Karpas-422 (cell line): Measurements from ENCODE around the gene C2orf81. TPM values are rescaled to one million over a fixed set of nuclear protein-coding genes. Genes with fewer than 3 reads are reported as not detected.

Experiments used
- DNase-seq: peaks from one replicate; pipeline ENCODE4 v3.0.0-alpha.2; 2015
- H2AFZ ChIP-seq: fragments of 200-600 bp; sonication (generic); 2 replicates; pipeline ENCODE4 v1.6.1; 2014; ENCODE audit warnings: antibody characterized with exemption, low read length, mixed read lengths
- H3K27ac ChIP-seq: fragments of 200-600 bp; sonication (generic); 2 replicates; pipeline ENCODE4 v1.5.1; 2014; ENCODE audit warnings: mild to moderate bottlenecking, low read length, moderate library complexity
- H3K27me3 ChIP-seq: fragments of 200-600 bp; sonication (generic); 2 replicates; pipeline ENCODE4 v1.6.1; 2014; ENCODE audit warnings: low read length, mixed read lengths
- H3K36me3 ChIP-seq: fragments of 200-600 bp; sonication (generic); 2 replicates; pipeline ENCODE4 v1.6.1; 2014; ENCODE audit warnings: low read length, mixed read lengths; ENCODE audit not compliant: insufficient read depth
- H3K4me1 ChIP-seq: fragments of 200-600 bp; sonication (generic); 2 replicates; pipeline ENCODE4 v1.6.1; 2014; ENCODE audit warnings: mild to moderate bottlenecking, low read length, mixed read lengths
- H3K4me2 ChIP-seq: fragments of 200-600 bp; sonication (generic); 2 replicates; pipeline ENCODE4 v1.6.1; 2014; ENCODE audit warnings: low read length, low read depth, mild to moderate bottlenecking; ENCODE audit not compliant: poor library complexity, severe bottlenecking
- H3K4me3 ChIP-seq: fragments of 200-600 bp; sonication (generic); 2 replicates; pipeline ENCODE4 v1.5.1; 2014; ENCODE audit warnings: mild to moderate bottlenecking, antibody characterized with exemption, low read length, mixed read lengths
- H3K79me2 ChIP-seq: fragments of 200-600 bp; sonication (generic); 2 replicates; pipeline ENCODE4 v1.6.1; 2014; ENCODE audit warnings: mild to moderate bottlenecking, low read length, mixed read lengths
- H3K9ac ChIP-seq: fragments of 200-600 bp; sonication (generic); 2 replicates; pipeline ENCODE4 v1.6.0; 2014; ENCODE audit warnings: low read length
- H3K9me2 ChIP-seq: fragments of 200-600 bp; sonication (generic), shearing (Covaris generic); replicated peaks from 2 replicates; pipeline ENCODE4 v1.6.0; 2014; ENCODE audit warnings: mild to moderate bottlenecking, low read length, moderate library complexity; ENCODE audit not compliant: insufficient read depth
- H3K9me3 ChIP-seq: fragments of 300-700, 200-600 bp; sonication (generic); 2 replicates; pipeline ENCODE4 v1.6.1; 2014; ENCODE audit warnings: low read length, mixed read lengths
- H4K20me1 ChIP-seq: fragments of 200-600 bp; sonication (generic); 2 replicates; pipeline ENCODE4 v1.6.1; 2014; ENCODE audit warnings: mild to moderate bottlenecking, antibody characterized with exemption, low read length, low read depth; ENCODE audit not compliant: insufficient read depth
- total RNA-seq: library from RNA; depleted of rRNA; stranded (reverse); fragments of >200 nt; shearing (Covaris generic); gene quantifications from 2 replicates; pipeline ENCODE4 v1.2.3, GENCODE V29; 2014; ENCODE audit warnings: low replicate concordance; rRNA removed

C2orf81 gene
- total RNA-seq, 1 experiment from 2014 or later = 3.8 TPM

DNA sequence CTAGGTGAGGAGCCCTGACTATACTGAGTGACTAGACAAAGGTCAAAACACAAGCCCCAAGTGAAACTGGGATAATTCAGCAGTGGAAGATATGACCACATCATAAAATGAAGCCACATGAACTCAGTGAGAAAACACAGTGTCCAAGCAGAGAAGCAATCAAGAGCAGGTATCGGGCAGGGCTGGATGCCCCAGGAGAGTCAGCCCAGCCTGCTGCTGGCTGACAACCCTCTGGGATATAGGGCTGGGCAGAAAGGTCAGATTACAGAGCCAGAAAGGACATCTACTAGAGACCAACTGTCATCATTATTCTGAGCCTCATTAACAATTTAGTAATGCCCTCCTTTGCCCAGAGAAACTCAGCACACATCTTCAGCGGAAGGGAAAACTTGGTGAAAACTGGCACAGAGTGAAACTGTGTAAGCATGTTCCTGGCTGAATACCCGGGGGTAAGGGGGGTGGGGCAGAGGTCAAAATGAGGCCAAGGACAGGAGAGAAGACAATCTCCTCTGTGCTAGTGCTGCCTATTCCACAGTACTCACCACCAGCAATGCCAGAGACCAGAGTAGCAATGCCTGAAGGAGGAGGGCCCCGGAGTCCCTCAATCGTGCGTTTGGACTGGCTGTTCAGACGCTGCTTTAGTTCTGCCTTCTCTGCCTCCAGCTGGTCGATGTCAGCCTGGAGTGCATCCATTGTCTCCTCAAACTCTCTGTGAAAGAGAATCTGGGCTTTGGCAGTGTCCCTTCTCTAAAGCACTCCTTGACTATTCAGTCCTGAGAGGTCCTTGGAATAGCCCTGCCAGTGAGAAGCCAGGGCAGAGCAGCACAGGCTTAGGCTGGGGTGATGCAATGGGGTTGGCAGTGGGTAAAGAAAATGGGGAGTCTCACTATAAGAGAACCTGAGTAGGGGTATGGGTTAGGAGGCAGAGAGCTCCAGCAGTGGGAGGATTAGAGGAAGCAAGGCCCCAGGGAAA lies 56.6 kb downstream of the C2orf81 start:
- Histone ChIP-seq H3K4me2 (no peak overlapping the region), H3K4me3 (no peak overlapping the region), H4K20me1 (no peaks in the 10 kb centered on the region), H2AFZ (no peak overlapping the region), H3K4me1 (no peaks in the 10 kb centered on the region), H3K36me3 (peaks cover 43% of the 10 kb centered on the region; the same call in 1 of the 2 replicates), H3K9me2 (no peaks in the 10 kb centered on the region), H3K9ac (no peak overlapping the region), H3K27me3 (no peaks in the 10 kb centered on the region), H3K27ac (no peak overlapping the region), H3K9me3 (no peaks in the 10 kb centered on the region), H3K79me2 (no peaks in the 10 kb centered on the region)
- DNase-seq = no peak

Other genes with a start within 250 kb of the C2orf81 start
- 221 and 542 TPM in 2 replicates for gene MOB1A, start 242.7 kb downstream of the C2orf81 start, total RNA-seq
- gene MTHFD2, start 223.0 kb downstream of the C2orf81 start, total RNA-seq = 710 and 714 TPM in 2 replicates
- gene SLC4A5, start 78.2 kb downstream of the C2orf81 start, total RNA-seq = 0.65 and 3.2 TPM in 2 replicates
- gene DCTN1, start 41.3 kb downstream of the C2orf81 start, total RNA-seq = 95.0 and 96.4 TPM in 2 replicates
- gene WDR54, start 111 bp upstream of the C2orf81 start, total RNA-seq = 130 and 239 TPM in 2 replicates
- gene RTKN, start 20.3 kb upstream of the C2orf81 start, total RNA-seq = 28.1 and 31.5 TPM in 2 replicates
- 29.3 and 86.9 TPM in 2 replicates for gene INO80B, start 33.5 kb upstream of the C2orf81 start, total RNA-seq
- gene WBP1, start 36.8 kb upstream of the C2orf81 start, total RNA-seq = 124 and 149 TPM in 2 replicates
- gene MOGS, start 43.8 kb upstream of the C2orf81 start, total RNA-seq = 69.1 and 95.6 TPM in 2 replicates
- 91.4 and 144 TPM in 2 replicates for gene MRPL53, start 51.1 kb upstream of the C2orf81 start, total RNA-seq
- gene CCDC142, start 61.4 kb upstream of the C2orf81 start, total RNA-seq = 47.7 and 50.5 TPM in 2 replicates
- gene TTC31, start 61.5 kb upstream of the C2orf81 start, total RNA-seq = 47.5 and 54.9 TPM in 2 replicates
- gene LBX2, start 78.0 kb upstream of the C2orf81 start, total RNA-seq = 7.2 and 15.8 TPM in 2 replicates
- 44.8 and 58.3 TPM in 2 replicates for gene PCGF1, start 86.1 kb upstream of the C2orf81 start, total RNA-seq
- 0.25 and 2.5 TPM in 2 replicates for gene TLX2, start 92.8 kb upstream of the C2orf81 start, total RNA-seq
- gene DQX1, start 104.6 kb upstream of the C2orf81 start, total RNA-seq = 1.4 and 22.6 TPM in 2 replicates
- gene AUP1, start 108.1 kb upstream of the C2orf81 start, total RNA-seq = 216 and 273 TPM in 2 replicates
- 36.8 and 72.1 TPM in 2 replicates for gene HTRA2, start 108.3 kb upstream of the C2orf81 start, total RNA-seq
- 0.15 and 1.3 TPM in 2 replicates for gene LOXL3, start 132.3 kb upstream of the C2orf81 start, total RNA-seq
- 24.7 and 57.1 TPM in 2 replicates for gene DOK1, start 133.1 kb upstream of the C2orf81 start, total RNA-seq
- 0.11 TPM in 1 of 2 replicates, not detected in the other for gene M1AP, start 226.7 kb upstream of the C2orf81 start, total RNA-seq
- gene SEMA4F, start 232.6 kb upstream of the C2orf81 start, total RNA-seq = 2.7 and 3.4 TPM in 2 replicates